Mesendoderm (in vitro differentiated cells): ENCODE measurements around the gene MEGF6. TPM values are rescaled to one million over a fixed set of nuclear protein-coding genes. Genes with fewer than 3 reads are reported as not detected.

Experiments used
- DNase-seq: peaks from one replicate; pipeline ENCODE4 v3.0.0; 2013
- H2AK5ac ChIP-seq: 2 replicates; pipeline ENCODE4 v1.6.1; 2013; ENCODE audit warnings: low read length, inconsistent platforms
- H2BK120ac ChIP-seq: 2 replicates; pipeline ENCODE4 v1.6.1; 2013; ENCODE audit warnings: low read depth, mild to moderate bottlenecking, low read length, moderate library complexity, mixed read lengths
- H2BK15ac ChIP-seq: replicated peaks from 2 replicates; pipeline ENCODE4 v1.6.1; 2013; ENCODE audit warnings: low read depth, mild to moderate bottlenecking, moderate library complexity
- H2BK5ac ChIP-seq: 2 replicates; pipeline ENCODE4 v1.6.1; 2013; ENCODE audit warnings: low read length, inconsistent platforms
- H3K18ac ChIP-seq: 2 replicates; pipeline ENCODE4 v1.6.1; 2013; ENCODE audit warnings: mild to moderate bottlenecking, low read length, mixed read lengths
- H3K23ac ChIP-seq: one replicate; pipeline ENCODE4 v1.6.1; 2013; ENCODE audit warnings: low read length
- H3K27ac ChIP-seq: 2 replicates; pipeline ENCODE4 v1.5.1; 2013; ENCODE audit warnings: low read depth, mild to moderate bottlenecking, inconsistent platforms, low read length, moderate library complexity
- H3K27me3 ChIP-seq: 2 replicates; pipeline ENCODE4 v1.6.1; 2013; ENCODE audit warnings: low read length, control low read depth, mild to moderate bottlenecking, inconsistent platforms; ENCODE audit not compliant: insufficient read depth, poor library complexity
- H3K36me3 ChIP-seq: 2 replicates; pipeline ENCODE4 v1.6.1; 2013; ENCODE audit warnings: low read length, inconsistent platforms; ENCODE audit not compliant: control insufficient read depth, insufficient read depth
- H3K4ac ChIP-seq: one replicate; pipeline ENCODE4 v1.6.1; 2013; ENCODE audit warnings: low read depth, mild to moderate bottlenecking, low read length, moderate library complexity
- H3K4me1 ChIP-seq: 2 replicates; pipeline ENCODE4 v1.6.1; 2013; ENCODE audit warnings: low read depth, low read length, inconsistent platforms; ENCODE audit not compliant: control insufficient read depth
- H3K4me2 ChIP-seq: 2 replicates; pipeline ENCODE4 v1.6.1; 2013; ENCODE audit warnings: low read length
- H3K4me3 ChIP-seq: 2 replicates; pipeline ENCODE4 v1.5.1; 2013; ENCODE audit warnings: mild to moderate bottlenecking, low read length
- H3K56ac ChIP-seq: one replicate; pipeline ENCODE4 v1.6.1; 2013; ENCODE audit warnings: low read length
- H3K79me1 ChIP-seq: 2 replicates; pipeline ENCODE4 v1.6.1; 2013; ENCODE audit warnings: low read length, inconsistent platforms
- H3K79me2 ChIP-seq: 2 replicates; pipeline ENCODE4 v1.6.1; 2013; ENCODE audit warnings: mild to moderate bottlenecking, low read length; ENCODE audit not compliant: control insufficient read depth, insufficient read depth
- H3K9ac ChIP-seq: 2 replicates; pipeline ENCODE4 v1.6.1; 2013; ENCODE audit warnings: low read length, inconsistent platforms
- H4K5ac ChIP-seq: one replicate; pipeline ENCODE4 v1.6.1; 2013; ENCODE audit warnings: low read length
- H4K8ac ChIP-seq: one replicate; pipeline ENCODE4 v1.6.1; 2013; ENCODE audit warnings: low read depth, mild to moderate bottlenecking, control low read depth, low read length, moderate library complexity
- WGBS: extraction: QIAGEN DNeasy Blood & Tissue Kit; methylation state at CpG from one replicate; pipeline ENCODE4 v1.1.7; 2013; ENCODE audit warnings: low lambda C conversion rate, missing lambda C conversion rate; ENCODE audit not compliant: insufficient coverage; ENCODE audit errors: extremely low coverage; 5-methylcytosine and 5-hydroxymethylcytosine counted together
- polyA plus RNA-seq, 2 experiments: library from polyadenylated mRNA; stranded (reverse); fragments of 200-250 nt; gene quantifications; one replicate each; pipeline ENCODE4 v1.2.3, GENCODE V29; 2013

Gene MEGF6, protein sequence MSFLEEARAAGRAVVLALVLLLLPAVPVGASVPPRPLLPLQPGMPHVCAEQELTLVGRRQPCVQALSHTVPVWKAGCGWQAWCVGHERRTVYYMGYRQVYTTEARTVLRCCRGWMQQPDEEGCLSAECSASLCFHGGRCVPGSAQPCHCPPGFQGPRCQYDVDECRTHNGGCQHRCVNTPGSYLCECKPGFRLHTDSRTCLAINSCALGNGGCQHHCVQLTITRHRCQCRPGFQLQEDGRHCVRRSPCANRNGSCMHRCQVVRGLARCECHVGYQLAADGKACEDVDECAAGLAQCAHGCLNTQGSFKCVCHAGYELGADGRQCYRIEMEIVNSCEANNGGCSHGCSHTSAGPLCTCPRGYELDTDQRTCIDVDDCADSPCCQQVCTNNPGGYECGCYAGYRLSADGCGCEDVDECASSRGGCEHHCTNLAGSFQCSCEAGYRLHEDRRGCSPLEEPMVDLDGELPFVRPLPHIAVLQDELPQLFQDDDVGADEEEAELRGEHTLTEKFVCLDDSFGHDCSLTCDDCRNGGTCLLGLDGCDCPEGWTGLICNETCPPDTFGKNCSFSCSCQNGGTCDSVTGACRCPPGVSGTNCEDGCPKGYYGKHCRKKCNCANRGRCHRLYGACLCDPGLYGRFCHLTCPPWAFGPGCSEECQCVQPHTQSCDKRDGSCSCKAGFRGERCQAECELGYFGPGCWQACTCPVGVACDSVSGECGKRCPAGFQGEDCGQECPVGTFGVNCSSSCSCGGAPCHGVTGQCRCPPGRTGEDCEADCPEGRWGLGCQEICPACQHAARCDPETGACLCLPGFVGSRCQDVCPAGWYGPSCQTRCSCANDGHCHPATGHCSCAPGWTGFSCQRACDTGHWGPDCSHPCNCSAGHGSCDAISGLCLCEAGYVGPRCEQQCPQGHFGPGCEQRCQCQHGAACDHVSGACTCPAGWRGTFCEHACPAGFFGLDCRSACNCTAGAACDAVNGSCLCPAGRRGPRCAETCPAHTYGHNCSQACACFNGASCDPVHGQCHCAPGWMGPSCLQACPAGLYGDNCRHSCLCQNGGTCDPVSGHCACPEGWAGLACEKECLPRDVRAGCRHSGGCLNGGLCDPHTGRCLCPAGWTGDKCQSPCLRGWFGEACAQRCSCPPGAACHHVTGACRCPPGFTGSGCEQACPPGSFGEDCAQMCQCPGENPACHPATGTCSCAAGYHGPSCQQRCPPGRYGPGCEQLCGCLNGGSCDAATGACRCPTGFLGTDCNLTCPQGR (N-terminal part only)
- 2.2 TPM for polyA plus RNA-seq (2013, experiment 1 of 2)
- polyA plus RNA-seq (2013, experiment 2 of 2), result 1.7 TPM

DNA sequence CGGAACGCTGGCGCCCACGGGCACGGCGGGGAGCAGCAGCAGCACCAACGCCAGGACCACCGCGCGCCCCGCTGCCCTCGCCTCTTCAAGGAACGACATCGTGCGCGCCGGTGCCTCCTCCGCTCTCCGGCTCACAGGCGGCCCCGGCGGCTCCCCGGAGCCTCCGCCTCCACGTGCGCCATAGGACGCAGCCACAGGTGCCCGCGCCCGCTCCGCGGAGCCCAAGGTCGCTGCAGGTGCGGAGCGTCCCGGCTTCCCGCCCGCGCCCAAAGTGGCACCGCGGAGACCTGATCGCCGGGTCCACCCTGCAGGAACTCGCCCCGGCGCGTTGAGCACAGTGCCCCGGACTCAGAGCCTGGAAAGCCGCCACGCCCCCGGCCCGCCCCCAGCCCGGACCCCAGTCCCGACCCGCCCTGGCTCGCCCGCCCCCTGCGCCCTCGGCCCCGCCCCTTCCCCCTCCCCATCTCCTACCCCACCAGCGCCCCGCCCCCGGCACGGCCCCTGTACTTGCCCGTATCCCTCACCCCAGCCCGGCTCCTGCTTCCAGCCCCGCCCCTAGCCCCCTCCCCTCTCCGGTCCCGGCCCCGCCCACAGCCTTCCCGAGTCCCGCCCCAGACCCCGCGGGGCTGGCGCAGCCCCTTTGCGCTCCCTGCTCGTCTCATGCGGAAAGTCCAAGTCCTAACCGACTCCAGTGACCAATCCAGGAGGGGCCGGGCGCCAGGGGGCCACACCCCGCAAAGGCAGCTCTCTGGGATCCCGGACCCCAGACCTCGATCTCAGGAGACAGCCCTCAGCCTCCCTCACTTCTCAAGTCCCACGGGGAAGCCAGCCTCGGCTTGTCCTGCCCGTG is at the start of gene MEGF6:
MEGF6 (minus strand) TSS at position 339 of the 850 bp plus-strand sequence; CDS start at position 99, 240 bp downstream.
- H2BK120ac ChIP-seq, result no peak within 1 kb of the TSS
- H2AK5ac ChIP-seq, result no peak within 1 kb of the TSS
- H3K36me3 ChIP-seq, result no peaks in the 10 kb centered on the region
- H3K56ac ChIP-seq, result peak within 1 kb of the TSS; percentile 92
- no peaks in the 10 kb centered on the region for H3K79me2 ChIP-seq
- H3K4me3 ChIP-seq, result peak within 1 kb of the TSS; percentile 47
- no peaks in the 10 kb centered on the region for H3K27me3 ChIP-seq
- no peaks in the 10 kb centered on the region for H3K79me1 ChIP-seq
- peak within 1 kb of the TSS; percentile 80 for H3K9ac ChIP-seq
- H4K8ac ChIP-seq, result no peak within 1 kb of the TSS
- H3K4me2 ChIP-seq, result peak within 1 kb of the TSS; percentile 79
- WGBS, result no CpG with 5 or more reads among the region's 87 CpGs
- H4K5ac ChIP-seq, result no peak within 1 kb of the TSS
- no peak within 1 kb of the TSS for H2BK15ac ChIP-seq
- peak within 1 kb of the TSS; percentile 32 for H3K18ac ChIP-seq
- H2BK5ac ChIP-seq, result no peak within 1 kb of the TSS
- no peak within 1 kb of the TSS for H3K4ac ChIP-seq
- DNase-seq, result peak; percentile 94
- no peak within 1 kb of the TSS for H3K27ac ChIP-seq
- H3K4me1 ChIP-seq, result peaks cover 13% of the 10 kb centered on the region
- peak within 1 kb of the TSS; percentile 98 for H3K23ac ChIP-seq

DNA sequence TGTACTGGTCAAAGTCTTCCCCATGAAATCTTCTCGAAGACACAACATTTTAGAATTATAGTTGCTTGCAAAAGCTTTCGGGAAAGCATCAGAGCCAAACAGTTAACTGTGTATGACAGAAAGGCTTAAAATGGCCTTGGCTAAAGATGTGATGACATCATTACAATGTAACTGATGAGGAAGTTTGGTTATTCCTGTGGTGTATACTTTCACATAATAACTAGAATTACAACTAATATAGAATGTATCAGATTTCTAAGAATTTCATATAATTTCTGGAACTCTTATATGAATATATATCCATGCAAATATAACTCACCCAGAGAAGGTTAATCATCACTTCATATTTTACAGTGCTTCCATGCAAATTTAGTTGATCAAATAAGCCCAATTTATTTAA is 49.4 kb upstream of the MEGF6 start:
- Histone ChIP-seq H3K4me1 (no peaks in the 10 kb centered on the region), H2BK5ac (no peak overlapping the region), H3K36me3 (no peaks in the 10 kb centered on the region), H3K27me3 (peaks cover under 1% of the 10 kb centered on the region), H3K4me3 (no peak overlapping the region), H2BK120ac (no peak overlapping the region), H3K79me2 (no peaks in the 10 kb centered on the region), H3K4me2 (no peak overlapping the region), H3K27ac (no peak overlapping the region), H3K18ac (no peak overlapping the region), H4K5ac (no peak overlapping the region), H3K79me1 (no peaks in the 10 kb centered on the region), H3K56ac (no peak overlapping the region), H3K4ac (no peak overlapping the region), H3K23ac (no peak overlapping the region), H3K9ac (no peak overlapping the region), H2BK15ac (no peak overlapping the region), H4K8ac (no peak overlapping the region), H2AK5ac (no peak overlapping the region)
- DNase-seq, result no peak
- WGBS, result no CpG with 5 or more reads among the region's 2 CpGs

DNA sequence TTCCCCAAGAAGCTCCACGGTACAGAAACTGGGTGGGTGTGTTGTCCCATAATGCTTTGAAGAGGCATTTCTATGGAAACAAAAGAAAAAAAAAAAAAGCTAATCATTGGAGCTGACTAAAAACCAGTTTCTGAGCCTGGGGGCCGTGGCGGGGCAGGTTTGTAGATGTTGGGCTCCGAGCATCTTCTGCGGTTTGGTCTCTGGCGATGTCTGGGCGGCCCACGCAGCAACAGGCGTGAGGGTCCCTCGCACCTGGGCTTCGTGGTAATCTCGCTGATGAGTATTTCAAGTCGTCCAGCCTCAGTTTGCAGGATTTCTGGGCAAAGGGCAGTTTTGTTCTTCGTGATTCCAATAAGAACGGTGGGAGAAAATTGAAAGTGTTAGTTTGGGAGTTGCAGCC is 47.8 kb upstream of the MEGF6 start:
- Histone ChIP-seq H4K5ac (no peak overlapping the region), H4K8ac (no peak overlapping the region), H3K18ac (no peak overlapping the region), H3K4ac (no peak overlapping the region), H2BK120ac (no peak overlapping the region), H3K4me3 (no peak overlapping the region), H3K79me1 (no peaks in the 10 kb centered on the region), H2AK5ac (no peak overlapping the region), H3K4me1 (no peaks in the 10 kb centered on the region), H2BK15ac (no peak overlapping the region), H3K79me2 (no peaks in the 10 kb centered on the region), H3K27me3 (peaks cover 12% of the 10 kb centered on the region), H2BK5ac (no peak overlapping the region), H3K36me3 (no peaks in the 10 kb centered on the region), H3K9ac (no peak overlapping the region), H3K23ac (no peak overlapping the region), H3K4me2 (no peak overlapping the region), H3K27ac (no peak overlapping the region), H3K56ac (no peak overlapping the region)
- no CpG with 5 or more reads among the region's 15 CpGs for WGBS
- DNase-seq, result no peak

DNA sequence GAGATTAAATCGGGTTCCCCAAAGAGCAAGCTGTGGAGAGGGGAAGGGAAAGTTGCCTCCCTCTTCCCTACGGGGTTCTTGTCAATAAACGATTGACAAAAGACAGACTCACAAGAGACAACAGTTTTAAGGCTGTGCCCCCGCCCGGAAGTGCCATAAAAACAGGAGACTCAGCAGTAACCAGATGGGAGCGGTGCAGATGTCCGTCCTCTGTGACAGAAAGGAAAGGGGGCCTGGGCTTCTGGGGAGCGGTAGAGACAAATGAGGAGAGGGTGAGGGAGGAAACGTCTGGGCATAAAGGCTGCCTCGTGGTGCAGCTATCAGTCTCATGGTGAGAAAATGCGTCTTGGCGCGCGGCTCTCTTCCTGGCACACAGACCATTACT is 46.9 kb upstream of the MEGF6 start:
- Histone ChIP-seq H3K4me1 (no peaks in the 10 kb centered on the region), H4K8ac (no peak overlapping the region), H2AK5ac (no peak overlapping the region), H3K79me2 (no peaks in the 10 kb centered on the region), H3K4me2 (no peak overlapping the region), H3K36me3 (no peaks in the 10 kb centered on the region), H3K9ac (no peak overlapping the region), H3K27ac (no peak overlapping the region), H2BK120ac (no peak overlapping the region), H3K4me3 (no peak overlapping the region), H3K4ac (no peak overlapping the region), H3K56ac (no peak overlapping the region), H3K27me3 (peaks cover 20% of the 10 kb centered on the region), H4K5ac (no peak overlapping the region), H3K23ac (no peak overlapping the region), H3K79me1 (no peaks in the 10 kb centered on the region), H2BK15ac (no peak overlapping the region), H3K18ac (no peak overlapping the region), H2BK5ac (no peak overlapping the region)
- DNase-seq, result no peak
- no CpG with 5 or more reads among the region's 14 CpGs for WGBS
